Gastroesophageal sphincter (tissue), 4 donors: Measurements from ENCODE around the gene RNF224. TPM values are rescaled to one million over a fixed set of nuclear protein-coding genes. Genes with fewer than 3 reads are reported as not detected.

Source experiments
- ATAC-seq: fragments of 150-250 bp; one replicate; pipeline ENCODE4 v1.9.1; 2016; ENCODE audit warnings: mild to moderate bottlenecking, moderate library complexity
- H3K27ac ChIP-seq, 4 donors: fragments of 200-600 bp; sonication (generic) in 3 of 4; 1 replicate in 3 of 4; 2 replicates in 1 of 4; pipeline ENCODE4 v1.5.1; 2016 to 2019
- H3K27me3 ChIP-seq: fragments of 200-600 bp; sonication (generic); one replicate; pipeline ENCODE4 v1.5.1; 2019
- H3K36me3 ChIP-seq, 2 donors: fragments of 200-600 bp; sonication (generic); one replicate each; pipeline ENCODE4 v1.5.1; 2019; ENCODE audit warnings: control low read depth in 1 of 2
- H3K4me1 ChIP-seq, 3 donors: fragments of 200-600 bp; sonication (generic); 1 replicate in 2 of 3; 2 replicates in 1 of 3; pipeline ENCODE4 v1.5.1; 2016 to 2019; ENCODE audit warnings: control low read depth in 2 of 3
- H3K4me3 ChIP-seq, 2 donors: fragments of 200-600 bp; sonication (generic); one replicate each; pipeline ENCODE4 v1.5.1; 2019; ENCODE audit warnings: mild to moderate bottlenecking in 1 of 2, moderate library complexity in 1 of 2
- H3K9me3 ChIP-seq, 3 donors: fragments of 200-600 bp; sonication (generic); one replicate each; pipeline ENCODE4 v1.5.1; 2017 to 2019; ENCODE audit warnings: control low read depth in 2 of 3
- CTCF ChIP-seq, 4 experiments: fragments of 200-600 bp in 2 of 4; fragments of 450-650 bp in 2 of 4; sonication (generic) in 1 of 4; IDR thresholded peaks; one replicate each; pipeline ENCODE4 v1.5.1; 2017 to 2019; ENCODE audit warnings: antibody characterized with exemption in 4 of 4, mild to moderate bottlenecking in 2 of 4, moderate library complexity in 2 of 4
- EP300 ChIP-seq: sonication (generic); formaldehyde crosslinking; IDR thresholded peaks from one replicate; pipeline ENCODE4 v1.6.1; 2017; ENCODE audit warnings: antibody characterized with exemption, mild to moderate bottlenecking
- POLR2A ChIP-seq, 2 donors: fragments of 450-650 bp; IDR thresholded peaks; one replicate each; pipeline ENCODE4 v1.6.1; 2017; ENCODE audit warnings: antibody characterized with exemption in 2 of 2, mild to moderate bottlenecking in 2 of 2, moderate library complexity in 1 of 2
- POLR2AphosphoS5 ChIP-seq: sonication (generic); formaldehyde crosslinking; IDR thresholded peaks from one replicate; pipeline ENCODE4 v1.6.1; 2017; ENCODE audit warnings: antibody characterized with exemption
- WGBS, 2 donors: methylation state at CpG; one replicate each; pipeline ENCODE4 v1.1.5; 2018; ENCODE audit warnings: low coverage in 1 of 2; 5-methylcytosine and 5-hydroxymethylcytosine counted together
- total RNA-seq, 4 donors: library from RNA; depleted of rRNA; stranded (reverse); fragments of >200 nt; gene quantifications; one replicate each; pipeline ENCODE4 v1.1.0, GENCODE V29; 2016

RNF224 gene
- total RNA-seq, 4 donors from 2014 or later: 0.57 TPM; not detected in 3

DNA sequence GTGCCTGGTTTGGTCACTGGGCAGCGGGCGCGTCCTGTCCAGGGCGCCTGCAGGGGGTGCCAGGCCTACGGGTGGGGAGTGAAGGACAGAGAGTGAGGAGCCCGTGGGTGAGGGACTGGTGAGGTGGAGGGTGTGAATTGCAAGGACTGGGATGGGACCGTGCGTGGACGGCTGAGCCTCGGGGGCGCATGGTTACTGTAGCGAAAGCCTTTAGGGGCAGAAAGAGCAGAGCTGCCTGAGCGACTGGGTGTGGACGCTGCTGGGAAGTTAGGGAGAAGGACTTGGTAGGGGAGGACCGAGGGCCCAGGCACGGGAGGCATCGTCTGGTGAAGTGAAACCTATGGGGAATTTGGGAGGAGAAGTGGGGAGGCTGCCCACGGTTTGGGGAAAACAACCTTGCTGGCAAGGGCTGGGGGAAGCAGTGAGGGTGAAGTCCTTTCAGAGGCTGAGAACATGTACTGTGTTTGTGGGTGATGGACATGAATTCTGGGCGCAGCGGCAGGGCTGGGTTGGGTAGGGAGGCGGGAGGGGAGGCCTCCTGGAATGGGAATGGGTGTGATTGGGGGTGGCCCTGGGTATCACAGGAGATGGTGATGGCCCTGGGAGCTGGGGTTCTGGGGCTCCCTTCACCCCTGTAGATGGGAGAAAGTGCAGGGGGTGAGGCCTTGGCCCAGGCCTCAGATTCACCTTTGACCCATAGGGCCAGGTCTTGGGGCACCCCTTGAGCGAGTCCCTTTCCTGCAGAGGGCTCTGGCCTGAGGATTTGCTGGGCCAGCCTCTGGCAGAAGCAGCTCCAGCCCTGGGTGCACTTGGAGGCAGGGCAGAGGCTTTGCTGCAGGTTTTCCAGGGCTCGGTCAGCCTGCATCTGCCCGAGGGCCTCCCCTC lies 48.5 kb downstream of the RNF224 start:
- TF ChIP-seq EP300: no peak
- no peak for TF ChIP-seq POLR2AphosphoS5
- TF ChIP-seq CTCF (IDR thresholded peaks at IDR 0.05): no peak
- no peak for TF ChIP-seq POLR2A (IDR thresholded peaks at IDR 0.05)
- Histone ChIP-seq H3K9me3 (no peaks in the 10 kb centered on the region), H3K27ac (peak overlapping the region in 2 of 4 donors; percentile 85), H3K4me1 (peaks cover 0 to 34% (median 13%) of the 10 kb centered on the region in 3 donors), H3K36me3 (peaks cover 0 to 47% of the 10 kb centered on the region in 2 donors), H3K4me3 (no peak overlapping the region), H3K27me3 (peaks cover 71% of the 10 kb centered on the region)
- ATAC-seq: no peak
- 76 to 83% methylated on average over 16 to 21 of the region's 24 CpGs for WGBS, 2 donors

DNA sequence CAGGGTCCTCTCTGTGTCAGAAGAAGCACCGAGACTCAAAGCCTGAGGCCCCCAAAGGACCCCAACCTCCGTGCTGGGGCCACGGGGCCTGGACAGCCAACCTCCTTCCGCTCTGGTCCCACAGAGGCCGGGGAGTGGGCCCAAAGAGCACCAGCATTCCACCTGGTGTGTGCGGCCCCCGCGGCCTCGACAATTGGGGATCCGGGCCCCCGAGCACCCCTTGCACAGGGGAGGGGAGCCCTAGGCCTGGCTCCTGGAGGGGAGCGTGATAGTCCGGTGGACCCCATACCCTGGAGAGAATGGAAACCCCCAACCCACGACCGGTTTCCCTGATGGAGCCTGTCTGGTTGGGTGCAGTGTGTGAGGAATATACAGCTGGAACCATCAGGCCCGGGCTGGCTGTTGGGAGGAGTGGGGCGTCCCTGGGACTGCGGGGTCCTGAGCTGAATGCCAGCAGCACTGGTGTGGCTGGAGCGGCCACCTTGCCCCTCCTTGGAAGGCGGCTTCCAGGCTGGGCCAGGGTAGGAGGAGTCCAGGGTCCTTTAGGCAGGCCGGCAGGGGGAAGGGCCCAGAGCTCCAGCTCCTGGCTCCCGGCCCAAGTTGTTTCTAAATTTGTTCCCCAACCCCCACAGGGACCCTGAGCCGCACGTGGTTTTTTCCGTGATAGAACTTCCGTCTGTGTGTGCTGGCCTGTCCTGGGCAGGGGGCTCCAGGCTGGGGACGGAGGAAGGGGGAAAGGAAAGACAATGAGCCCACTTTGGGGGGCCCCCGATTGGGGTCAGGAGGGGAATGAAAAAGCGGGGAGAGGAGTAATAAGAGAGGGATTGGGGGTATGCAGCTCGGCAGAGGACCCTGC lies 49.4 kb downstream of the RNF224 start:
- Histone ChIP-seq H3K27ac (peak overlapping the region in 3 of 4 donors; percentile 78 to 85 (median 85)), H3K4me1 (peaks cover 0 to 42% (median 13%) of the 10 kb centered on the region in 3 donors), H3K27me3 (peaks cover 80% of the 10 kb centered on the region), H3K4me3 (peak overlapping the region in 1 of 2 donors; percentile 53), H3K36me3 (peaks cover 0 to 42% of the 10 kb centered on the region in 2 donors), H3K9me3 (no peaks in the 10 kb centered on the region)
- TF ChIP-seq POLR2A (IDR thresholded peaks at IDR 0.05) (no peak), EP300 (no peak)
- WGBS, 2 donors: 0% methylated on average over 3 of the region's 30 CpGs; no CpG with 5 or more reads in 1 of the 2 donors
- peak; percentile 54 for ATAC-seq

- H3K27me3 ChIP-seq: peaks cover 86% of the 10 kb centered on the region
- TF ChIP-seq POLR2AphosphoS5: peak; percentile 32
- TF ChIP-seq POLR2A (IDR thresholded peaks at IDR 0.05): peak; percentile 23 to 24
- no peak for TF ChIP-seq EP300
- peak in 1 of 4 experiments; percentile 16 for TF ChIP-seq CTCF (IDR thresholded peaks at IDR 0.05)
- peak within 1 kb of the TSS in 3 of 4 donors; percentile 78 to 85 (median 85) for H3K27ac ChIP-seq
- H3K4me3 ChIP-seq: peak within 1 kb of the TSS; percentile 21 to 53
- peaks cover 0 to 42% (median 13%) of the 10 kb centered on the region in 3 donors for H3K4me1 ChIP-seq
- ATAC-seq: peak; percentile 83
- H3K36me3 ChIP-seq: peaks cover 0 to 34% of the 10 kb centered on the region in 2 donors
- H3K9me3 ChIP-seq: no peaks in the 10 kb centered on the region
- WGBS, 2 donors: 35% methylated on average over 3 of the region's 25 CpGs; no CpG with 5 or more reads in 1 of the 2 donors
Observed at GRCh38 chr9:137277329-137278041, 50.2 kb downstream of the RNF224 start, which contains the start of gene TOR4A. Gene TOR4A, plus strand, starts transcription at chr9:137277726. Its CDS starts 964 bp downstream, at chr9:137278690.

DNA sequence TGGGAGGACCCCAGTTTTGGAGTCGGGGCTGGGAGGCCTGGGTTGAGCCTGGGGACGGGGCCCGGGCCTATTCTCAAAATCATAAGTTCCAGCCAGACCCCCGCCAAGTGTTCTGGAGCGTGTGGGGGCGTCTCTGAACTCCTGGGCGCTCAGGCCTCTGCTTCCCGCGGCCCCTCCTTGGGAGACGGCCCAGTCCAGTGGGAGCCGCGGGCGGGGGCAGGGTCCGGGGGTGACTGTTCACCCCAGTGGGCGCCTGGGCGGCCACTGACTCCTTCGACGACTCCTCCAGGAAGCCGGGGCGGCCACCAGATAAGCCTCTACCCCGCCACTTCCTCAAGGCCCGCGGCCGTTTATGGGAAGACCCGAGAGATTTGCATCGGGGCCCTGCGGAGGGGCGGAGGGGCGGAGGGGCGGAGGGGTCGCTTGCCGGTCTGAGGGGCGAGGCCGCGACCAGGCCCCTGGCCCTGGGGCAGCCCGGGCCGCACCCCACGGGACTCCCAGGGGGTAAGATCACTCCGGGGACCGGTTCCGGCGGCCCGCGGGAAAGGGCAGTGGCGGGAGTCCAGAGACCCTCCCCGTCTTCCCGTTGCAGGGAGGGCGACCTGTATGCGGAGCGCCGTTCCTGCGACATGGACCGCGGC lies 50.9 kb downstream of the RNF224 start:
- no peak for ATAC-seq
- TF ChIP-seq EP300 (no peak), CTCF (IDR thresholded peaks at IDR 0.05) (no peak), POLR2A (IDR thresholded peaks at IDR 0.05) (no peak), POLR2AphosphoS5 (no peak)
- WGBS, 2 donors: no CpG with 5 or more reads among the region's 54 CpGs

More for the DNA sequence above, 50.9 kb downstream of the RNF224 start:
- peaks cover 0 to 27% of the 10 kb centered on the region in 2 donors for H3K36me3 ChIP-seq
- H3K27ac ChIP-seq: peak overlapping the region in 3 of 4 donors; percentile 78 to 85 (median 85)
- peaks cover 86% of the 10 kb centered on the region for H3K27me3 ChIP-seq
- H3K9me3 ChIP-seq: no peaks in the 10 kb centered on the region
- H3K4me3 ChIP-seq: peak overlapping the region; percentile 21 to 53
- peaks cover 0 to 42% (median 13%) of the 10 kb centered on the region in 3 donors for H3K4me1 ChIP-seq

Other genes starting within 250 kb of the RNF224 start
- 100 to 1,000 TPM in 1 of 4 donors, 10 to 100 TPM in 2, 1 to 10 TPM in 1; 7.4 to 132 (median 29.7) TPM for gene PTGDS, start 250.0 kb upstream of the RNF224 start, total RNA-seq
- under 1 TPM in 2 of 4 donors, not detected in 2; 0.40 TPM for gene LCNL1, start 244.5 kb upstream of the RNF224 start, total RNA-seq
- 10 to 100 TPM; 24.2 to 42.6 (median 36.1) TPM for gene PAXX, start 235.1 kb upstream of the RNF224 start, total RNA-seq
- 1 to 10 TPM in 3 of 4 donors, under 1 TPM in 1; 0.81 to 5.4 (median 2.2) TPM for gene CLIC3, start 230.9 kb upstream of the RNF224 start, total RNA-seq
- gene ABCA2, start 199.3 kb upstream of the RNF224 start, total RNA-seq: 10 to 100 TPM; 13.5 to 24.3 (median 19.3) TPM
- under 1 TPM in 1 of 4 donors, not detected in 3; 0.20 TPM for gene FUT7, start 195.4 kb upstream of the RNF224 start, total RNA-seq
- 10 to 100 TPM; 50.4 to 69.9 (median 59.5) TPM for gene NPDC1, start 181.3 kb upstream of the RNF224 start, total RNA-seq
- gene ENTPD2, start 173.4 kb upstream of the RNF224 start, total RNA-seq: 1 to 10 TPM in 1 of 4 donors, under 1 TPM in 1, not detected in 2; 0.58 to 1.6 TPM
- gene SAPCD2, start 156.9 kb upstream of the RNF224 start, total RNA-seq: 1 to 10 TPM in 1 of 4 donors, under 1 TPM in 3; 0.13 to 1.3 (median 0.19) TPM
- 1 to 10 TPM; 4.2 to 7.3 (median 6.0) TPM for gene UAP1L1, start 150.0 kb upstream of the RNF224 start, total RNA-seq
- gene MAN1B1, start 140.5 kb upstream of the RNF224 start, total RNA-seq: 10 to 100 TPM; 26.1 to 30.2 (median 29.3) TPM
- 100 to 1,000 TPM in 3 of 4 donors, 10 to 100 TPM in 1; 74.5 to 124 (median 111) TPM for gene DPP7, start 112.8 kb upstream of the RNF224 start, total RNA-seq
- gene GRIN1, start 88.3 kb upstream of the RNF224 start, total RNA-seq: under 1 TPM in 2 of 4 donors, not detected in 2; 0.08 to 0.13 TPM
- 1 to 10 TPM in 1 of 4 donors, not detected in 3; 7.7 TPM for gene LRRC26, start 57.5 kb upstream of the RNF224 start, total RNA-seq
- gene TMEM210, start 55.4 kb upstream of the RNF224 start, total RNA-seq: not detected
- gene ANAPC2, start 38.9 kb upstream of the RNF224 start, total RNA-seq: 10 to 100 TPM; 11.9 to 32.1 (median 23.7) TPM
- gene SSNA1, start 38.8 kb upstream of the RNF224 start, total RNA-seq: 10 to 100 TPM; 56.8 to 99.0 (median 73.8) TPM
- gene TPRN, start 26.8 kb upstream of the RNF224 start, total RNA-seq: 10 to 100 TPM in 1 of 4 donors, 1 to 10 TPM in 3; 3.6 to 11.6 (median 6.1) TPM
- 10 to 100 TPM; 21.9 to 36.1 (median 29.1) TPM for gene TMEM203, start 21.9 kb upstream of the RNF224 start, total RNA-seq
- 1 to 10 TPM; 4.6 to 9.8 (median 7.6) TPM for gene NDOR1, start 21.8 kb upstream of the RNF224 start, total RNA-seq
- gene RNF208, start 5.3 kb upstream of the RNF224 start, total RNA-seq: 1 to 10 TPM in 3 of 4 donors, not detected in 1; 1.6 to 5.3 (median 3.1) TPM
- 1 to 10 TPM in 2 of 4 donors, not detected in 2; 1.1 to 5.8 TPM for gene CYSRT1, start 2.3 kb upstream of the RNF224 start, total RNA-seq
- not detected for gene SLC34A3, start 3.4 kb downstream of the RNF224 start, total RNA-seq
- 100 to 1,000 TPM; 220 to 488 (median 265) TPM for gene TUBB4B, start 13.8 kb downstream of the RNF224 start, total RNA-seq
- gene STPG3, start 23.8 kb downstream of the RNF224 start, total RNA-seq: not detected
- 10 to 100 TPM; 36.9 to 58.8 (median 45.2) TPM for gene NELFB, start 27.8 kb downstream of the RNF224 start, total RNA-seq
- gene TOR4A, start 50.2 kb downstream of the RNF224 start, total RNA-seq: 1 to 10 TPM; 4.7 to 7.4 (median 6.9) TPM
- gene NRARP, start 74.8 kb downstream of the RNF224 start, total RNA-seq: 10 to 100 TPM in 1 of 4 donors, 1 to 10 TPM in 3; 3.8 to 11.3 (median 4.3) TPM
- gene EXD3, start 195.7 kb downstream of the RNF224 start, total RNA-seq: 10 to 100 TPM in 2 of 4 donors, 1 to 10 TPM in 2; 3.7 to 29.7 (median 10.9) TPM
- 1 to 10 TPM; 1.1 to 4.2 (median 3.0) TPM for gene NOXA1, start 195.9 kb downstream of the RNF224 start, total RNA-seq
- under 1 TPM in 1 of 4 donors, not detected in 3; 0.57 TPM for gene ENTPD8, start 213.9 kb downstream of the RNF224 start, total RNA-seq
- gene NSMF, start 231.8 kb downstream of the RNF224 start, total RNA-seq: 10 to 100 TPM; 38.1 to 63.5 (median 49.1) TPM